GDM1 (cell line): ENCODE data around the gene SPAG9.
"Not testable (repeated sequence)": the region's sequence is repeated elsewhere in the genome, so short reads cannot be mapped to it uniquely, and the experiment has no call there.

Source experiments
- DNase-seq: peaks from one replicate; lab custom pipeline; 2025; lab: John Stamatoyannopoulos, UW

The SPAG9 gene

GRCh38 chr17:51142597-51142996 is 21.9 kb upstream of the SPAG9 start:
- no peak for DNase-seq

- no peak for DNase-seq
Observed at GRCh38 chr17:51135956-51136355, 15.3 kb upstream of the SPAG9 start.

- DNase-seq, result no peak
Observed at GRCh38 chr17:51133365-51133764, 12.7 kb upstream of the SPAG9 start.

GRCh38 chr17:51132964-51133319 is 12.3 kb upstream of the SPAG9 start:
- DNase-seq, result no peak

- no peak for DNase-seq
Observed at GRCh38 chr17:51128076-51128475, 7.4 kb upstream of the SPAG9 start.

GRCh38 chr17:51124640-51125503 is 4.2 kb upstream of the SPAG9 start:
- no peak for DNase-seq

- DNase-seq, result not testable (repeated sequence)
Observed at GRCh38 chr17:51122473-51123115, 1.9 kb upstream of the SPAG9 start.

GRCh38 chr17:51121620-51122472 is 1.2 kb upstream of the SPAG9 start:
- peak; percentile 79 for DNase-seq

GRCh38 chr17:51120357-51120738 is 320 bp downstream of the SPAG9 start:
- no peak for DNase-seq

- peak; percentile 19 for DNase-seq
Observed at GRCh38 chr17:51119415-51120356, 982 bp downstream of the SPAG9 start.

GRCh38 chr17:51118330-51119195 is 2.1 kb downstream of the SPAG9 start:
- no peak for DNase-seq

GRCh38 chr17:51115179-51115578 is 5.5 kb downstream of the SPAG9 start:
- no peak for DNase-seq

GRCh38 chr17:51112303-51113222 is 8.1 kb downstream of the SPAG9 start:
- DNase-seq, result not testable (repeated sequence)

GRCh38 chr17:51107778-51108177 is 12.9 kb downstream of the SPAG9 start:
- no peak for DNase-seq

GRCh38 chr17:51103451-51103850 is 17.2 kb downstream of the SPAG9 start:
- no peak for DNase-seq

- DNase-seq, result no peak
Observed at GRCh38 chr17:51103050-51103449, 17.6 kb downstream of the SPAG9 start.

- DNase-seq, result no peak
Observed at GRCh38 chr17:51097708-51098446, 22.8 kb downstream of the SPAG9 start.

GRCh38 chr17:51091635-51092034 is 29.0 kb downstream of the SPAG9 start:
- DNase-seq, result no peak

GRCh38 chr17:51088868-51089267 is 31.8 kb downstream of the SPAG9 start:
- DNase-seq, result not testable (repeated sequence)
